Germinal center (tissue), 1 donor: ENCODE results near the gene ZNF507.
"Not testable (repeated sequence)": the region's sequence is repeated elsewhere in the genome, so short reads cannot be mapped to it uniquely, and the experiment has no call there.

Experiments used
- DNase-seq: peaks from one replicate; pipeline ENCODE4 v3.0.0; 2012; ENCODE audit warnings: mixed read lengths, low spot score

Gene ZNF507

GRCh38 chr19:32415246-32415645 is 69.8 kb downstream of the ZNF507 start:
- no peak for DNase-seq

- no peak for DNase-seq
Measured at GRCh38 chr19:32415669-32416068, 70.3 kb downstream of the ZNF507 start.

- DNase-seq = no peak
Measured at GRCh38 chr19:32416749-32417456, 71.5 kb downstream of the ZNF507 start.

- no peak for DNase-seq
Measured at GRCh38 chr19:32418155-32418554, 72.7 kb downstream of the ZNF507 start.

- no peak for DNase-seq
Measured at GRCh38 chr19:32421589-32422361, 76.4 kb downstream of the ZNF507 start.

- DNase-seq = no peak
Measured at GRCh38 chr19:32422435-32422834, 77.0 kb downstream of the ZNF507 start.

- not testable (repeated sequence) for DNase-seq
Measured at GRCh38 chr19:32423944-32424343, 78.5 kb downstream of the ZNF507 start.

- DNase-seq = no peak
Measured at GRCh38 chr19:32427536-32427935, 82.1 kb downstream of the ZNF507 start.

GRCh38 chr19:32436692-32437091 is 91.3 kb downstream of the ZNF507 start:
- DNase-seq = no peak

- no peak for DNase-seq
Measured at GRCh38 chr19:32437096-32437495, 91.7 kb downstream of the ZNF507 start.
